K562 (cell line): Measurements from ENCODE around the gene EZH1. TPM values are rescaled to one million over a fixed set of nuclear protein-coding genes. Genes with fewer than 3 reads are reported as not detected.

ENCODE experiments used
- GATAD2B ChIP-seq: fragments of 450-650 bp; IDR thresholded peaks from 2 replicates; pipeline ENCODE4 v1.6.1; 2017; ENCODE audit warnings: mild to moderate bottlenecking, borderline replicate concordance
- HEY1 ChIP-seq: fragments of 250-450 bp; sonication (Bioruptor Pico); IDR thresholded peaks from 2 replicates; pipeline ENCODE4 v1.5.0; 2020; ENCODE audit warnings: mild to moderate bottlenecking, moderate library complexity, borderline replicate concordance
- MAFG ChIP-seq: fragments of 450-650 bp; conservative IDR thresholded peaks from 2 replicates; pipeline ENCODE4 v1.6.1; 2016; ENCODE audit warnings: missing genetic modification characterization, missing compliant biosample characterization
- TCF15 ChIP-seq: fragments of 250-450 bp; sonication (Bioruptor Pico); IDR thresholded peaks from 2 replicates; pipeline ENCODE4 v1.8.0; 2022; ENCODE audit warnings: moderate library complexity, mild to moderate bottlenecking, inconsistent platforms
- ZFP36 ChIP-seq: fragments of 150-350 bp; IDR thresholded peaks from 2 replicates; pipeline ENCODE4 v1.6.1; 2018; ENCODE audit warnings: low read length, low read depth; ENCODE audit not compliant: partially characterized antibody
- ZFX ChIP-seq: sonication (generic); formaldehyde crosslinking; IDR thresholded peaks from 2 replicates; pipeline ENCODE4 v1.8.0; 2022; ENCODE audit warnings: mild to moderate bottlenecking, missing genetic modification reagents, moderate library complexity
- ZNF512 ChIP-seq: IDR thresholded peaks from 2 replicates; pipeline ENCODE4 v1.6.1; 2016; ENCODE audit warnings: missing genetic modification characterization, missing compliant biosample characterization
- polyA plus RNA-seq, 8 experiments: library from polyadenylated mRNA; depleted of rRNA in 4 of 8; stranded (reverse) in 5 of 8; unstranded in 3 of 8; fragments of >200 nt; fragmentation: Nextera tagmentation in 2 of 8; fragmentation: Illumina TruSeq in 1 of 8; extraction: Ambion mirVana in 2 of 8; extraction: Trizol in 1 of 8; gene quantifications; 2 replicates each; pipeline versions ENCODE4 v1.2.1 to v1.2.3, GENCODE V29; 2011 to 2014; ENCODE audit warnings: inconsistent platforms in 1 of 8, missing spikeins in 1 of 8
- total RNA-seq, 7 experiments: library from RNA; depleted of rRNA in 6 of 7; stranded (reverse); fragments of >200 nt in 6 of 7; fragmentation: Illumina TruSeq in 2 of 7; extraction: Trizol in 2 of 7; gene quantifications; 2 replicates each; pipeline versions ENCODE4 v1.2.1 to v1.2.3, GENCODE V29; 2011 to 2021; ENCODE audit warnings: low replicate concordance in 1 of 7
- TF ChIP-seq, protein P1 (sequence below): fragments of 450-650 bp; IDR thresholded peaks from 2 replicates; pipeline ENCODE4 v1.6.1; 2016; ENCODE audit warnings: borderline replicate concordance
- TF ChIP-seq, protein P2 (sequence below): fragments of 450-650 bp; IDR thresholded peaks from 2 replicates; pipeline ENCODE4 v1.6.1; 2016; ENCODE audit warnings: low read depth
- TF ChIP-seq, protein P3 (sequence below): fragments of 450-650 bp; formaldehyde crosslinking; IDR thresholded peaks from 2 replicates; pipeline ENCODE4 v1.4.0; 2020; ENCODE audit warnings: mild to moderate bottlenecking, mixed read lengths

The EZH1 gene
- total and polyA plus RNA-seq, 9 of the 15 experiments (the other 6 are each of a cell fraction or from before 2014, with no cell fraction given) = 8.6 to 40.8 (median 22.9) TPM

DNA sequence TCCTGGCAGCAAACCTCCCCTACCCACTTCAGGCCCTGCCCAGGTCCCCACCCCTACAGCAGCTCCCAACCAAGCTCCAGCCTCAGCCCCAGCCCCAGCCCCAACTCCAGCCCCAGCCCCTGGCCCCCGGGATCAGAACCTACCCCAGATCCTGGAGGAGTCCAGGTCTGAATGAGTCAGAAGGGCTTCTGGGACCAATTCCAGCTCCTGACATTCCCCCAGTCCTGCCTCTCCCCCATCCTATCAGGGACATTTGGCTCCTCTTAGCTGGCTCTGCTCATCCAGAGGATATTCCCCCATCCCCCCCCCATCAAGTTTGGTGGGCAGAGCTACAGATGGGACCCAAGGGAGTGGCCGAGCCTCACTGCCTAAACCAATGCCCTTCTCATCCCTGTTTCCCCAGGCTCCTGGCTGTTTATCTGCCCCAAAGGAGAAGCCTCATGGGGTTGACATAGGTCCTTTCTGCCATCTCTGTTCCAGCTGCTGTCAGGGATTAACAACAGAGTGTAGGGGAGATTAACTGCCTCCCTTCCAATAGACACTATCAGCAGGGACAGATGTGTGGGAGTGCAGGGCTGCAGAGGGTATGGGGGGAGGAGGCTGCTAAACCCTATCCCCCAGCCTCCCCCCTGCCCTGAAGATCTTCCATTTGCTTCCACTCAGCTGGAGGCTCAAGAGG lies 46.0 kb downstream of the EZH1 start (continued):
- TF ChIP-seq, protein P1, sequence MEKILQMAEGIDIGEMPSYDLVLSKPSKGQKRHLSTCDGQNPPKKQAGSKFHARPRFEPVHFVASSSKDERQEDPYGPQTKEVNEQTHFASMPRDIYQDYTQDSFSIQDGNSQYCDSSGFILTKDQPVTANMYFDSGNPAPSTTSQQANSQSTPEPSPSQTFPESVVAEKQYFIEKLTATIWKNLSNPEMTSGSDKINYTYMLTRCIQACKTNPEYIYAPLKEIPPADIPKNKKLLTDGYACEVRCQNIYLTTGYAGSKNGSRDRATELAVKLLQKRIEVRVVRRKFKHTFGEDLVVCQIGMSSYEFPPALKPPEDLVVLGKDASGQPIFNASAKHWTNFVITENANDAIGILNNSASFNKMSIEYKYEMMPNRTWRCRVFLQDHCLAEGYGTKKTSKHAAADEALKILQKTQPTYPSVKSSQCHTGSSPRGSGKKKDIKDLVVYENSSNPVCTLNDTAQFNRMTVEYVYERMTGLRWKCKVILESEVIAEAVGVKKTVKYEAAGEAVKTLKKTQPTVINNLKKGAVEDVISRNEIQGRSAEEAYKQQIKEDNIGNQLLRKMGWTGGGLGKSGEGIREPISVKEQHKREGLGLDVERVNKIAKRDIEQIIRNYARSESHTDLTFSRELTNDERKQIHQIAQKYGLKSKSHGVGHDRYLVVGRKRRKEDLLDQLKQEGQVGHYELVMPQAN = no peak
- TF ChIP-seq, protein P2, sequence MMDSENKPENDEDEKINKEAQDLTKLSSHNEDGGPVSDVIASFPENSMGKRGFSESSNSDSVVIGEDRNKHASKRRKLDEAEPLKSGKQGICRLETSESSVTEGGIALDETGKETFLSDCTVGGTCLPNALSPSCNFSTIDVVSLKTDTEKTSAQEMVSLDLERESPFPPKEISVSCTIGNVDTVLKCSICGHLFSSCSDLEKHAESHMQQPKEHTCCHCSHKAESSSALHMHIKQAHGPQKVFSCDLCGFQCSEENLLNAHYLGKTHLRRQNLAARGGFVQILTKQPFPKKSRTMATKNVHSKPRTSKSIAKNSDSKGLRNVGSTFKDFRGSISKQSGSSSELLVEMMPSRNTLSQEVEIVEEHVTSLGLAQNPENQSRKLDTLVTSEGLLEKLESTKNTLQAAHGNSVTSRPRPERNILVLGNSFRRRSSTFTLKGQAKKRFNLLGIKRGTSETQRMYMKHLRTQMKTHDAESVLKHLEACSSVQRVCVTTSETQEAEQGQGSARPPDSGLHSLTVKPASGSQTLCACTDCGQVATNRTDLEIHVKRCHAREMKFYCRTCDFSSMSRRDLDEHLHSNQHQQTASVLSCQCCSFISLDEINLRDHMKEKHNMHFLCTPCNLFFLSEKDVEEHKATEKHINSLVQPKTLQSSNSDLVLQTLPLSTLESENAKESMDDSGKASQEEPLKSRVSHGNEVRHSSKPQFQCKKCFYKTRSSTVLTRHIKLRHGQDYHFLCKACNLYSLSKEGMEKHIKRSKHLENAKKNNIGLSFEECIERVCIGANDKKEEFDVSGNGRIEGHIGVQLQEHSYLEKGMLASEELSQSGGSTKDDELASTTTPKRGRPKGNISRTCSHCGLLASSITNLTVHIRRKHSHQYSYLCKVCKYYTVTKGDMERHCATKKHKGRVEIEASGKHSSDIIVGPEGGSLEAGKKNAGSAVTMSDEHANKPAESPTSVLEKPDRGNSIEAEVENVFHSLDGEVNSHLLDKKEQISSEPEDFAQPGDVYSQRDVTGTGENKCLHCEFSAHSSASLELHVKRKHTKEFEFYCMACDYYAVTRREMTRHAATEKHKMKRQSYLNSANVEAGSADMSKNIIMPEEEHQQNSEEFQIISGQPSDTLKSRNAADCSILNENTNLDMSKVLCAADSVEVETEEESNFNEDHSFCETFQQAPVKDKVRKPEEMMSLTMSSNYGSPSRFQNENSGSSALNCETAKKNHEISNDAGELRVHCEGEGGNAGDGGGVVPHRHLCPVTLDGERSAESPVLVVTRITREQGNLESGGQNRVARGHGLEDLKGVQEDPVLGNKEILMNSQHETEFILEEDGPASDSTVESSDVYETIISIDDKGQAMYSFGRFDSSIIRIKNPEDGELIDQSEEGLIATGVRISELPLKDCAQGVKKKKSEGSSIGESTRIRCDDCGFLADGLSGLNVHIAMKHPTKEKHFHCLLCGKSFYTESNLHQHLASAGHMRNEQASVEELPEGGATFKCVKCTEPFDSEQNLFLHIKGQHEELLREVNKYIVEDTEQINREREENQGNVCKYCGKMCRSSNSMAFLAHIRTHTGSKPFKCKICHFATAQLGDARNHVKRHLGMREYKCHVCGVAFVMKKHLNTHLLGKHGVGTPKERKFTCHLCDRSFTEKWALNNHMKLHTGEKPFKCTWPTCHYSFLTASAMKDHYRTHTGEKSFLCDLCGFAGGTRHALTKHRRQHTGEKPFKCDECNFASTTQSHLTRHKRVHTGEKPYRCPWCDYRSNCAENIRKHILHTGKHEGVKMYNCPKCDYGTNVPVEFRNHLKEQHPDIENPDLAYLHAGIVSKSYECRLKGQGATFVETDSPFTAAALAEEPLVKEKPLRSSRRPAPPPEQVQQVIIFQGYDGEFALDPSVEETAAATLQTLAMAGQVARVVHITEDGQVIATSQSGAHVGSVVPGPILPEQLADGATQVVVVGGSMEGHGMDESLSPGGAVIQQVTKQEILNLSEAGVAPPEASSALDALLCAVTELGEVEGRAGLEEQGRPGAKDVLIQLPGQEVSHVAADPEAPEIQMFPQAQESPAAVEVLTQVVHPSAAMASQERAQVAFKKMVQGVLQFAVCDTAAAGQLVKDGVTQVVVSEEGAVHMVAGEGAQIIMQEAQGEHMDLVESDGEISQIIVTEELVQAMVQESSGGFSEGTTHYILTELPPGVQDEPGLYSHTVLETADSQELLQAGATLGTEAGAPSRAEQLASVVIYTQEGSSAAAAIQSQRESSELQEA = no peak
- TF ChIP-seq GATAD2B (peak; percentile 97), TCF15 (CRISPR knock-in tag) (no peak), ZFX (CRISPR knock-in tag) (no peak), ZNF512 (tag) (no peak), HEY1 (peak; percentile 82; the same call in 1 of the 2 replicates), ZFP36 (peak; percentile 63), MAFG (no peak)
- TF ChIP-seq, protein P3, sequence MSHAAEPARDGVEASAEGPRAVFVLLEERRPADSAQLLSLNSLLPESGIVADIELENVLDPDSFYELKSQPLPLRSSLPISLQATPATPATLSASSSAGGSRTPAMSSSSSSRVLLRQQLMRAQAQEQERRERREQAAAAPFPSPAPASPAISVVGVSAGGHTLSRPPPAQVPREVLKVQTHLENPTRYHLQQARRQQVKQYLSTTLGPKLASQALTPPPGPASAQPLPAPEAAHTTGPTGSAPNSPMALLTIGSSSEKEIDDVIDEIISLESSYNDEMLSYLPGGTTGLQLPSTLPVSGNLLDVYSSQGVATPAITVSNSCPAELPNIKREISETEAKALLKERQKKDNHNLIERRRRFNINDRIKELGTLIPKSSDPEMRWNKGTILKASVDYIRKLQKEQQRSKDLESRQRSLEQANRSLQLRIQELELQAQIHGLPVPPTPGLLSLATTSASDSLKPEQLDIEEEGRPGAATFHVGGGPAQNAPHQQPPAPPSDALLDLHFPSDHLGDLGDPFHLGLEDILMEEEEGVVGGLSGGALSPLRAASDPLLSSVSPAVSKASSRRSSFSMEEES (CRISPR knock-in tag) = no peak
